ENCODE measurements around the gene SIPA1L3.

Gene SIPA1L3

DNA sequence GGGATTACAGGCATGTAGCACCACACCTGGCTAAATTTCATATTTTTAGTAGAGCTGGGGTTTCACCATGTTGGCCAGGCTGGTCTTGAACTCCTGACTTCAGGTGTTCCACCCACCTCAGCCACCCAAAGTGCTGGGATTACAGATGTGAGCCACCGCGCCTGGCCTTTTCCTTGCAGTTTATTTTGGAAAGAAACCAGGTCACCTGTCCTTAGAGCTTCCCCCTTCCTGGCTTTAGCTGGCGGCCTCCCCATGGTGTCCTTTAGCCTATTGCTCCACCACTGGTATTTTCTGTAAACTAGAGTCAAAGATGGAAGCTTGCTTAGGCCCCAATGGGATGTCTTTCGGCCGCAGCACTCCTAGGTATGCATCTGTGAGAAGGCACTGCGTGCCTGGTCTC is 225.8 kb downstream of the SIPA1L3 start:
- no peak for DNase-seq (ENCODE audit: low read depth)
- TF ChIP-seq, protein P1, sequence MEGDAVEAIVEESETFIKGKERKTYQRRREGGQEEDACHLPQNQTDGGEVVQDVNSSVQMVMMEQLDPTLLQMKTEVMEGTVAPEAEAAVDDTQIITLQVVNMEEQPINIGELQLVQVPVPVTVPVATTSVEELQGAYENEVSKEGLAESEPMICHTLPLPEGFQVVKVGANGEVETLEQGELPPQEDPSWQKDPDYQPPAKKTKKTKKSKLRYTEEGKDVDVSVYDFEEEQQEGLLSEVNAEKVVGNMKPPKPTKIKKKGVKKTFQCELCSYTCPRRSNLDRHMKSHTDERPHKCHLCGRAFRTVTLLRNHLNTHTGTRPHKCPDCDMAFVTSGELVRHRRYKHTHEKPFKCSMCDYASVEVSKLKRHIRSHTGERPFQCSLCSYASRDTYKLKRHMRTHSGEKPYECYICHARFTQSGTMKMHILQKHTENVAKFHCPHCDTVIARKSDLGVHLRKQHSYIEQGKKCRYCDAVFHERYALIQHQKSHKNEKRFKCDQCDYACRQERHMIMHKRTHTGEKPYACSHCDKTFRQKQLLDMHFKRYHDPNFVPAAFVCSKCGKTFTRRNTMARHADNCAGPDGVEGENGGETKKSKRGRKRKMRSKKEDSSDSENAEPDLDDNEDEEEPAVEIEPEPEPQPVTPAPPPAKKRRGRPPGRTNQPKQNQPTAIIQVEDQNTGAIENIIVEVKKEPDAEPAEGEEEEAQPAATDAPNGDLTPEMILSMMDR (IDR thresholded peaks at IDR 0.05; ENCODE audit: insufficient read depth, low read depth, low read length, missing control alignments), result no peak

DNA sequence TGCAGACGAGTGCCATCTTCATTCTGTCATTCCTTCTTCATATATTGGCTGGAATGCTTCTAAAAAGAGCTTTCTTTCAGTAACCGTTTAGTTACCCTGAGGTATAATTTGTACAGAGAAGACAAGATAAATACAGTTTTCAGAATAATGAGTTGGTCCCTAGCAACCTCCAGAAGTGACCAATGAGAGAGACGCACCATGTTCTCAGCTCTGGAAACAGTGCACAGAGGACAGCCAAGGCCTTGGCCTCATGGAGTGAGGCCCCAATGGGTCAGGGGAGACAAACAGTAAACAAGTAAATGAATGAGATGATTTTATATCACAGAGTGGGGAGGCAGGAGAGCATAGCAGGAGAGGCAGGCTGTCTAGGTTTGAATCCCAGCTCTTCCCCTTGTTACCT is 226.3 kb downstream of the SIPA1L3 start:
- TF ChIP-seq, protein P1 (IDR thresholded peaks at IDR 0.05; ENCODE audit: insufficient read depth, low read depth, low read length, missing control alignments), result no peak

More for the DNA sequence above, 225.8 kb downstream of the SIPA1L3 start:
- H3K4me3 ChIP-seq (ENCODE audit: low read length), result no peak overlapping the region

DNA sequence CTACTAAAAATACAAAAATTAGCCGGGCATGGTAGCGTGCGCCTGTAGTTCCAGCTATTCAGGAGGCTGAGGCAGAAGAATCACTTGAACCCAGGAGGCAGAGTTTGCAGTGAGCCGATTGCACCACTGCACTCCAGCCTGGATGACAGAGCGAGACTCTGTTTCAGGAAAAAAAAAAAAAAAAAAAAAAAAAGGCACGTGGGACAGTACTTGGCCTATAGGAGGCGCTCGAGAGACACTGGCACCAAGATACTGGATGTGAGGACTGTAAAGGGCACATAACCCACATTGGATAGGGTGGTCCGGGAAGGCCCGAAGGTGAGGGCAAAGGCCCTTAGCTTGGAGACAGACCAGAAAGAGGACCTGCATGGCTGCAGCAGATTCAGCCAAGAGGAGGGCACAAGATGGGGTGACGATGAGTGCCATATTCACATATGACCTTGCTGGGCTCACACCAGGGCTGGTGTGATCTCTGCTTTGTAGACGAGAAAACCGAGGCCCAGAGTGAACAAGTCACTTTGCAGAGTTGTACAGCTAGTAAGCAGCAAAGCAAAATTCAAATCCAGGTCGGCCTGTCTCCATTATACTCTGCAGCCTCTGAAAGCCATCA is 227.6 kb downstream of the SIPA1L3 start:
- TF ChIP-seq, protein P1 (IDR thresholded peaks at IDR 0.05; ENCODE audit: insufficient read depth, low read depth, low read length, missing control alignments), result peak; percentile 75
- peak; percentile 62 for DNase-seq (ENCODE audit: low read depth)
- H3K4me3 ChIP-seq (ENCODE audit: low read length), result no peak overlapping the region

More for the DNA sequence above, 226.3 kb downstream of the SIPA1L3 start:
- DNase-seq (ENCODE audit: low read depth), result no peak
- H3K4me3 ChIP-seq (ENCODE audit: low read length), result no peak overlapping the region

DNA sequence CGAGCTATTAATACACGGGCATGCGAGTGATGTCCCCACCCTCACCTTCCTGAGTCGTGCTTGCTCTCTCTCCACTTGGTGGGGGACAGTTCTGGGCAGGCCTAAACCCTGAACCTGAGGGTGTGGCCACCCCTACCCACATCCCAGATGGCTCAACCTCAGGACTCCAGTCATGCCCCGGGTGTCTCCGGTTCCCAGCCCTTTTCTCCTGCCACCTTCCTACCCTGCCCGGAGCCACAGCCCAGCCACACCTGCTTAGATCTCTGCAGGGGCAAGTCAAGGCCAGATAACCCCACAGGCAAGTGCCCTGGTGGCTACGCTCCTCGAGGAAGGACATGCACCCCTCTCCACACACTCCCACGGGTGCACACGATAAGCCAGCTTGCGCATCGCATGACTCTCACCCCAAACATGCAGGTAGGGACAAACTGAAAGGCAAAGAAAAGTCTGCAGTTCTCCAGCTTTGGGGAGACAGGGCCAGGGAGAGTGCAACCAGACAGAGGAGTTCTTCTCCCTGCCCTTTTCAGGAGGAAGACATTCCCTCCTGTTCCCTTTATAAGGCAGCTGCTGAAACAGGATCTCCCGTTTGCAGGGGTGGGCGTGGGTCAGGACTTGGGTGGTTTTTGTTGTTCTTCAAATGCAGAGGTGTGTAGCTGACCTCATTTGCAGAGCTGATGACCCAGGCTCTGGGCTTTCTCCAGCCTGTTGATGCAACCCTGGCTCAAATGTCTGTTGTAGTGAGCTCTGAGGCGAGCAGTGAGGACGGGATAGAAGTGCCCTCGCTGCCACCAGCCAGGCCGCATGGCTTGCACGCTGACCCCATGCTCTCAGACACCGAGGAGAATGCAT is 228.4 kb downstream of the SIPA1L3 start:
- TF ChIP-seq, protein P1 (IDR thresholded peaks at IDR 0.05; ENCODE audit: insufficient read depth, low read depth, low read length, missing control alignments), result no peak
- no peak overlapping the region for H3K4me3 ChIP-seq (ENCODE audit: low read length)
- peak; percentile 51 for DNase-seq (ENCODE audit: low read depth)

DNA sequence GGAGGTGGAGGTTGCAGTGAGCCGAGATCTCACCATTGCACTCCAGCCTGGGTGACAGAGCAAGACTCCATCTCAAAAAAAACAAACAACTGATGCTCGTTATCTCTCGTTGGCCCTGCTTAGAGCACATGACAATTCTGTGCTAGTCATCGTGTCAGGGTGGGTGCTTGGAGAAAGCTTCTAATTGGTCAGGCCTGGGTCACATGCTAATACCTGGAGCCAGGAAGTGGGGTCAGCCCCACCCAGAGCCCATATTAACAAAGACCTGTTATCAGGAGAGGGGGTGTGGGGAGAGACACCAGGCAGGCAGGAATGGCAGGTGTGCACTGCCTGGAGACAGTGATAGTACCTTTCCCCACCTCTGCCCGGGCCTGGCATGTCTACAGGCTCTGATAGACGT is 232.1 kb downstream of the SIPA1L3 start:
- TF ChIP-seq, protein P1 (IDR thresholded peaks at IDR 0.05; ENCODE audit: insufficient read depth, low read depth, low read length, missing control alignments), result no peak
- no peak for DNase-seq (ENCODE audit: low read depth)

DNA sequence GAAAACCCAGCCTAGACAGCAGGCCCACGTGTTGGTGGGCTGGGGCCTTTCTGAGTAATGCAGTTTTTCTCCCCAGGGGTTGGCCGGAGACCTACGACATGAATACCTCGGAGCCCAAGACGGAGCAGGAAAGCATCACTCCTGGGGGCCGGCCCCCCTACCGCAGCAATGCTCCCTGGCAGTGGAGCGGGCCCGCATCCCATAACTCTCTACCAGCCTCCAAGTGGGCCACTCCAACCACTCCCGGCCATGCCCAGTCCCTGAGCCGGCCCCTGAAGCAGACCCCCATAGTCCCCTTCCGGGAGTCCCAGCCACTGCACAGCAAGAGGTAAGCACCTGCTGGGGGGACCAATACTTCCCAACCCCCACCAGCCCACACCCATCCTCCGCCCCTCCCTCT is 234.1 kb downstream of the SIPA1L3 start:
- TF ChIP-seq, protein P1 (IDR thresholded peaks at IDR 0.05; ENCODE audit: insufficient read depth, low read depth, low read length, missing control alignments), result no peak
- no peak for DNase-seq (ENCODE audit: low read depth)
- H3K4me3 ChIP-seq (ENCODE audit: low read length), result no peak overlapping the region

More for the DNA sequence above, 232.1 kb downstream of the SIPA1L3 start:
- no peak overlapping the region for H3K4me3 ChIP-seq (ENCODE audit: low read length)
